Measurements from ENCODE around the gene SLC39A9.

SLC39A9 gene

GRCh38 chr14:69499436-69499835 lies 100.9 kb downstream of the SLC39A9 start:
- DNase-seq (ENCODE audit: low read depth): no peak
- no peak overlapping the region for H3K4me3 ChIP-seq (ENCODE audit: low read depth, low read length)
- TF ChIP-seq, protein P1, sequence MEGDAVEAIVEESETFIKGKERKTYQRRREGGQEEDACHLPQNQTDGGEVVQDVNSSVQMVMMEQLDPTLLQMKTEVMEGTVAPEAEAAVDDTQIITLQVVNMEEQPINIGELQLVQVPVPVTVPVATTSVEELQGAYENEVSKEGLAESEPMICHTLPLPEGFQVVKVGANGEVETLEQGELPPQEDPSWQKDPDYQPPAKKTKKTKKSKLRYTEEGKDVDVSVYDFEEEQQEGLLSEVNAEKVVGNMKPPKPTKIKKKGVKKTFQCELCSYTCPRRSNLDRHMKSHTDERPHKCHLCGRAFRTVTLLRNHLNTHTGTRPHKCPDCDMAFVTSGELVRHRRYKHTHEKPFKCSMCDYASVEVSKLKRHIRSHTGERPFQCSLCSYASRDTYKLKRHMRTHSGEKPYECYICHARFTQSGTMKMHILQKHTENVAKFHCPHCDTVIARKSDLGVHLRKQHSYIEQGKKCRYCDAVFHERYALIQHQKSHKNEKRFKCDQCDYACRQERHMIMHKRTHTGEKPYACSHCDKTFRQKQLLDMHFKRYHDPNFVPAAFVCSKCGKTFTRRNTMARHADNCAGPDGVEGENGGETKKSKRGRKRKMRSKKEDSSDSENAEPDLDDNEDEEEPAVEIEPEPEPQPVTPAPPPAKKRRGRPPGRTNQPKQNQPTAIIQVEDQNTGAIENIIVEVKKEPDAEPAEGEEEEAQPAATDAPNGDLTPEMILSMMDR (conservative IDR thresholded peaks at IDR 0.05; ENCODE audit: low read depth, low read length): no peak

GRCh38 chr14:69500096-69500495 lies 101.6 kb downstream of the SLC39A9 start:
- no peak overlapping the region for H3K4me3 ChIP-seq (ENCODE audit: low read depth, low read length)
- no peak for DNase-seq (ENCODE audit: low read depth)
- TF ChIP-seq, protein P1 (conservative IDR thresholded peaks at IDR 0.05; ENCODE audit: low read depth, low read length): no peak

- no peak for DNase-seq (ENCODE audit: low read depth)
- H3K4me3 ChIP-seq (ENCODE audit: low read depth, low read length): no peak overlapping the region
- TF ChIP-seq, protein P1 (conservative IDR thresholded peaks at IDR 0.05; ENCODE audit: low read depth, low read length): no peak
Measured at GRCh38 chr14:69500736-69501135, 102.2 kb downstream of the SLC39A9 start.

- TF ChIP-seq, protein P1 (conservative IDR thresholded peaks at IDR 0.05; ENCODE audit: low read depth, low read length): no peak
- DNase-seq (ENCODE audit: low read depth): peak; percentile 51
- H3K4me3 ChIP-seq (ENCODE audit: low read depth, low read length): no peak overlapping the region
Measured at GRCh38 chr14:69501423-69501838, 102.9 kb downstream of the SLC39A9 start.

GRCh38 chr14:69504775-69505174 lies 106.3 kb downstream of the SLC39A9 start:
- H3K4me3 ChIP-seq (ENCODE audit: low read depth, low read length): no peak overlapping the region
- TF ChIP-seq, protein P1 (conservative IDR thresholded peaks at IDR 0.05; ENCODE audit: low read depth, low read length): no peak
- DNase-seq (ENCODE audit: low read depth): no peak

DNA sequence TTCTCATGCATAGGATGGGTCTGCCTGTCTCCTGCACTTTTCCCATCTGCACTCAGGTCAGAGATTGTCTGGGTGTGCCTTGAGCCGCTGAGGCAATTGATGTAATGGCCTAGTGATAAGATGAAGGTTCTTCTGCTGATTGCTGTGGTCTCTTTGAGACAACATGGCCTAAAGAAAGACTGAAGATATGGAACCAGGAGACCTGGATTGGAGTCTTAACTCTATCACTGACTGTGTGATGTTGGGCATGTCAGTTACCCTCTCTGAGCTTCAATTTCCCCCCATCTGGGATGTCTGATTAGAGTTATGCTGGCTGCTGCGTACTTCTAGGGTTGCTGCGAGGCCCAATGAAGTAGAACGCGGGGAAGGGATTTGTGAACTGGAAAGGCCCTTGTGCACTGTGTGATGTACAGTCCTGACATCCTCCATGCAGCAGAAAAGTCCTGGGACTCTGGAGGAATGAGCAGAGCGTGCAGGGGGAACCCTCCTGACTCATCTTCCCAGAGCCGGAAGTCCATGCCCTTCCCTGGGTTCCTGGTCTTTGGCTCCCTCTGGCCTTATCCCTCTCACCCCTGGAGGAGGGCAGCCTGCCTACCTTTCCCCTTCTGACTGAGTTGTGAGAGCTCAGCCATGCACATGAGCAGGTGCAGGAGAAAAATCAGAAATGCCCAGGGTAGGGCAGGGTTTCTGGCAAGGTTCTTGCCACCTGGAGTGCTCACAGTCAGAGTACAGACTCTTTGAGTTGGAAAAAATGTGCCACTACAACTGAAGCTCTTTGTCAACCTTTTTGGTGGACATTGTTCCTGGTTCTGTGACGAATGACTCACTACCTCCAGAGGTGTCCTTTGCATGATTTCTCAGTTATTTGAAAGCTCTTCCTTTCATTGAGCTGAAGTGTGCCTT lies 107.1 kb downstream of the SLC39A9 start:
- TF ChIP-seq, protein P1 (conservative IDR thresholded peaks at IDR 0.05; ENCODE audit: low read depth, low read length): no peak
- H3K4me3 ChIP-seq (ENCODE audit: low read depth, low read length): no peak overlapping the region
- DNase-seq (ENCODE audit: low read depth): no peak

DNA sequence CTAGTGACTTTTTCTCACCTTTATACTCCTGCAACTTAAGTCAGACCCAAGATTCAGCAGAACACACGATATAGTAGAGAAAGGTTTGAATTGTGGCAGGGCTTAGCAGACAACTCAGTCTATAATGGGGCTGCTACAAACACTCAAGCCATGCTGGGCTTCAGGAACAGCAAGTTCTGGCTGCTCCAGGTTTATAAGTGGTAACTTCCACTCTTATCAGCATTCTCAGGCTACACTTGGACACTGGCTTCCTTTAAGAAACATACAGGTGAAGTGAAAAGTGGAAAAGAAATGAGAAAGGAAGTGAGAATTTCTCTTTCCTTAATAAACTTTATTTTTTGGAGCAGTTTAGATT lies 107.7 kb downstream of the SLC39A9 start:
- H3K4me3 ChIP-seq (ENCODE audit: low read depth, low read length): no peak overlapping the region
- no peak for DNase-seq (ENCODE audit: low read depth)
- TF ChIP-seq, protein P1 (conservative IDR thresholded peaks at IDR 0.05; ENCODE audit: low read depth, low read length): no peak

Measured in choroid plexus epithelial cell (primary cell).